Sigmoid colon (tissue), 7 donors: ENCODE data around the gene GLYR1. TPM values are rescaled to one million over a fixed set of nuclear protein-coding genes. Genes with fewer than 3 reads are reported as not detected.

Source experiments
- DNase-seq: peaks from one replicate; pipeline ENCODE4 v3.0.0-alpha.2; 2019
- H3K27ac ChIP-seq, 4 donors: fragments of 200-600 bp; sonication (generic); one replicate each; pipeline ENCODE4 v1.5.1; 2016 to 2019; ENCODE audit warnings: mild to moderate bottlenecking in 1 of 4
- H3K27me3 ChIP-seq, 3 donors: fragments of 200-600 bp; sonication (generic); one replicate each; pipeline ENCODE4 v1.5.1; 2019; ENCODE audit warnings: mild to moderate bottlenecking in 1 of 3
- H3K36me3 ChIP-seq, 4 donors: fragments of 200-600 bp; sonication (generic); one replicate each; pipeline ENCODE4 v1.5.1; 2016 to 2019
- H3K4me1 ChIP-seq, 4 donors: fragments of 200-600 bp; sonication (generic); one replicate each; pipeline ENCODE4 v1.5.1; 2017 to 2019
- H3K4me3 ChIP-seq, 4 donors: fragments of 200-600 bp; sonication (generic); one replicate each; pipeline ENCODE4 v1.5.1; 2017 to 2019; ENCODE audit warnings: mild to moderate bottlenecking in 2 of 4, moderate library complexity in 1 of 4
- H3K9me3 ChIP-seq, 4 donors: fragments of 200-600 bp in 3 of 4; sonication (generic) in 3 of 4; one replicate each; pipeline versions ENCODE4 v1.5.1 to v1.6.1; 2013 to 2019
- CTCF ChIP-seq, 4 experiments: fragments of 450-650 bp in 3 of 4; fragments of 200-600 bp in 1 of 4; IDR thresholded peaks; one replicate each; pipeline ENCODE4 v1.5.1; 2016 to 2019; ENCODE audit warnings: antibody characterized with exemption in 4 of 4, mild to moderate bottlenecking in 3 of 4, moderate library complexity in 2 of 4
- EP300 ChIP-seq, 4 donors: sonication (generic); formaldehyde crosslinking; IDR thresholded peaks; one replicate each; pipeline ENCODE4 v1.6.1; 2017; ENCODE audit warnings: antibody characterized with exemption in 4 of 4
- POLR2A ChIP-seq, 2 donors: fragments of 450-650 bp; IDR thresholded peaks; one replicate each; pipeline ENCODE4 v1.6.1; 2016; ENCODE audit warnings: antibody characterized with exemption in 2 of 2, mild to moderate bottlenecking in 2 of 2, moderate library complexity in 2 of 2
- POLR2AphosphoS5 ChIP-seq, 4 donors: sonication (generic); formaldehyde crosslinking; IDR thresholded peaks; one replicate each; pipeline ENCODE4 v1.6.1; 2017; ENCODE audit warnings: antibody characterized with exemption in 4 of 4
- WGBS, 2 donors: extraction: QIAGEN DNeasy Blood & Tissue Kit; methylation state at CpG; one replicate each; pipeline ENCODE4 v1.1.7; 2013; 5-methylcytosine and 5-hydroxymethylcytosine counted together
- intact Hi-C: fragments of 100-400 bp; cut with DNase I; formaldehyde crosslinking; loops from one replicate; pipeline ENCODE4 v1.15.1; 2023
- polyA plus RNA-seq, 3 donors: library from polyadenylated mRNA; stranded (reverse); fragments of 200-250 nt; gene quantifications; one replicate each; pipeline ENCODE4 v1.2.3, GENCODE V29; 2013
- total RNA-seq, 4 donors: library from RNA; depleted of rRNA; stranded (reverse); fragments of >200 nt; gene quantifications; one replicate each; pipeline ENCODE4 v1.1.0, GENCODE V29; 2016
- donor health status: healthy with polysubstance abuse.
- donor health status: Bipolar disorder and iron deficiency.
- donor health status: healthy.

The GLYR1 gene
- total and polyA plus RNA-seq, 7 donors: 48.0 to 70.5 (median 59.9) TPM

- WGBS, 2 donors: 94 to 95% methylated on average over 16 of the region's 16 CpGs
- peak overlapping the region; percentile 45 to 84 (median 76) for H3K27ac ChIP-seq
- DNase-seq: no peak
- intact Hi-C loops: no loop called here
- H3K4me3 ChIP-seq: no peak overlapping the region
- TF ChIP-seq CTCF (IDR thresholded peaks at IDR 0.05): no peak
- TF ChIP-seq EP300 (IDR thresholded peaks at IDR 0.05): no peak
- no peak for TF ChIP-seq POLR2AphosphoS5 (IDR thresholded peaks at IDR 0.05)
- TF ChIP-seq POLR2A (IDR thresholded peaks at IDR 0.05): no peak
- H3K9me3 ChIP-seq: no peaks in the 10 kb centered on the region
- H3K27me3 ChIP-seq: no peaks in the 10 kb centered on the region
- H3K4me1 ChIP-seq: peaks cover 0 to 21% (median 21%) of the 10 kb centered on the region in 4 donors
- H3K36me3 ChIP-seq: peaks cover 13 to 99% (median 42%) of the 10 kb centered on the region in 4 donors
These were observed 33.7 kb downstream of the GLYR1 start for GRCh38 chr16:4813251-4814003.

- 93 to 94% methylated on average over 9 of the region's 9 CpGs for WGBS, 2 donors
These were observed 35.3 kb downstream of the GLYR1 start for GRCh38 chr16:4811773-4812172.

GRCh38 chr16:4811242-4811641 is 35.8 kb downstream of the GLYR1 start:
- H3K4me3 ChIP-seq: no peak overlapping the region
- no peaks in the 10 kb centered on the region for H3K27me3 ChIP-seq
- H3K4me1 ChIP-seq: peaks cover 0 to 21% (median 21%) of the 10 kb centered on the region in 4 donors
- WGBS, 2 donors: 96 to 97% methylated on average over 3 of the region's 3 CpGs
- no peaks in the 10 kb centered on the region for H3K9me3 ChIP-seq
- intact Hi-C loops: no loop called here
- H3K36me3 ChIP-seq: peaks cover 12 to 95% (median 49%) of the 10 kb centered on the region in 4 donors
- no peak overlapping the region for H3K27ac ChIP-seq
- no peak for TF ChIP-seq CTCF (IDR thresholded peaks at IDR 0.05)
- no peak for TF ChIP-seq EP300 (IDR thresholded peaks at IDR 0.05)
- no peak for TF ChIP-seq POLR2AphosphoS5 (IDR thresholded peaks at IDR 0.05)
- no peak for TF ChIP-seq POLR2A (IDR thresholded peaks at IDR 0.05)
- DNase-seq: no peak

More at GRCh38 chr16:4811773-4812172, 35.3 kb downstream of the GLYR1 start:
- H3K4me1 ChIP-seq: peaks cover 0 to 21% (median 21%) of the 10 kb centered on the region in 4 donors
- intact Hi-C loops: no loop called here
- H3K36me3 ChIP-seq: peaks cover 12 to 97% (median 47%) of the 10 kb centered on the region in 4 donors
- H3K27me3 ChIP-seq: no peaks in the 10 kb centered on the region
- TF ChIP-seq EP300 (IDR thresholded peaks at IDR 0.05): no peak
- TF ChIP-seq CTCF (IDR thresholded peaks at IDR 0.05): no peak
- TF ChIP-seq POLR2AphosphoS5 (IDR thresholded peaks at IDR 0.05): no peak
- no peak for TF ChIP-seq POLR2A (IDR thresholded peaks at IDR 0.05)
- no peak overlapping the region for H3K4me3 ChIP-seq
- no peak for DNase-seq
- no peak overlapping the region for H3K27ac ChIP-seq
- H3K9me3 ChIP-seq: no peaks in the 10 kb centered on the region

GRCh38 chr16:4806280-4806679 is 40.8 kb downstream of the GLYR1 start:
- Histone ChIP-seq H3K27ac (no peak overlapping the region), H3K36me3 (peaks cover 4 to 54% (median 26%) of the 10 kb centered on the region in 4 donors), H3K9me3 (no peaks in the 10 kb centered on the region), H3K4me1 (peaks cover 0 to 30% (median 28%) of the 10 kb centered on the region in 4 donors), H3K4me3 (no peak overlapping the region), H3K27me3 (no peaks in the 10 kb centered on the region)
- no peak for DNase-seq
- TF ChIP-seq POLR2A (IDR thresholded peaks at IDR 0.05) (no peak), CTCF (IDR thresholded peaks at IDR 0.05) (no peak), EP300 (IDR thresholded peaks at IDR 0.05) (no peak), POLR2AphosphoS5 (IDR thresholded peaks at IDR 0.05) (no peak)
- 94 to 97% methylated on average over 6 of the region's 6 CpGs for WGBS, 2 donors
- intact Hi-C loops: no loop called here
